HEK293 (cell line): ENCODE data around the gene CARD14.

Experiments
- CTCF ChIA-PET: fragments of 350-600 bp; formaldehyde crosslinking; extraction: SDS; loops from one replicate; lab custom pipeline; 2021; ENCODE audit warnings: antibody characterized with exemption; lab: Yijun Ruan, JAX
- POLR2A ChIA-PET: fragments of 300-600 bp; formaldehyde crosslinking; extraction: SDS; loops from one replicate; lab custom pipeline; 2020; ENCODE audit warnings: antibody characterized with exemption, inconsistent platforms; lab: Yijun Ruan, JAX
- H3K27ac ChIP-seq: fragments of 200-500 bp; sonication (Bioruptor generic); 2 replicates; pipeline ENCODE4 v1.5.1; 2014; ENCODE audit warnings: low read depth, low read length, control low read depth, inconsistent platforms; ENCODE audit errors: extremely low read depth
- H3K36me3 ChIP-seq, 2 experiments: fragments of 200-500 bp in 1 of 2; sonication (Bioruptor generic) in 1 of 2; 1 replicate in 1 of 2; 2 replicates in 1 of 2; pipeline ENCODE4 v1.5.1; 2014 to 2017; ENCODE audit warnings: inconsistent platforms in 2 of 2, low read length in 2 of 2; ENCODE audit not compliant: control insufficient read depth in 2 of 2, insufficient read depth in 1 of 2
- H3K4me1 ChIP-seq: fragments of 200-500 bp; sonication (Bioruptor generic); 2 replicates; pipeline ENCODE4 v1.5.1; 2014; ENCODE audit warnings: mild to moderate bottlenecking, low read length, inconsistent platforms; ENCODE audit not compliant: control insufficient read depth, insufficient read depth
- H3K4me3 ChIP-seq: 2 replicates; pipeline ENCODE4 v1.5.1; 2011; ENCODE audit warnings: low read depth, mild to moderate bottlenecking, control low read depth, low read length, moderate library complexity
- H3K9me3 ChIP-seq: fragments of 200-500 bp; sonication (Bioruptor generic); 2 replicates; pipeline ENCODE4 v1.5.1; 2014; ENCODE audit warnings: low read depth, low read length, inconsistent platforms; ENCODE audit not compliant: control insufficient read depth, insufficient read depth
- KLF16 ChIP-seq: fragments of 450-650 bp; formaldehyde crosslinking; IDR thresholded peaks from 2 replicates; pipeline ENCODE4 v1.5.1; 2017; ENCODE audit warnings: missing biosample characterization, missing genetic modification characterization
- KLF7 ChIP-seq: fragments of 450-650 bp; formaldehyde crosslinking; IDR thresholded peaks from 2 replicates; pipeline ENCODE4 v1.5.1; 2016; ENCODE audit warnings: missing biosample characterization, missing genetic modification characterization, borderline replicate concordance
- MEIS1 ChIP-seq: sonication (generic); formaldehyde crosslinking; IDR thresholded peaks from 2 replicates; pipeline ENCODE4 v1.8.1; 2022; ENCODE audit warnings: missing genetic modification reagents, mild to moderate bottlenecking, borderline replicate concordance
- MYNN ChIP-seq: fragments of 450-650 bp; formaldehyde crosslinking; IDR thresholded peaks from 2 replicates; pipeline ENCODE4 v1.5.1; 2016; ENCODE audit warnings: missing biosample characterization, missing genetic modification characterization, borderline replicate concordance
- OVOL3 ChIP-seq: fragments of 450-650 bp; formaldehyde crosslinking; IDR thresholded peaks from 2 replicates; pipeline ENCODE4 v1.5.1; 2016; ENCODE audit warnings: missing biosample characterization, missing genetic modification characterization
- REST ChIP-seq: fragments of 450-650 bp; formaldehyde crosslinking; IDR thresholded peaks from 2 replicates; pipeline ENCODE4 v1.5.1; 2016; ENCODE audit warnings: missing biosample characterization, missing genetic modification characterization
- TRIM28 ChIP-seq: IDR thresholded peaks from 2 replicates; pipeline ENCODE4 v1.6.1; 2011; ENCODE audit warnings: low read length, control low read depth, borderline replicate concordance
- ZBTB48 ChIP-seq: fragments of 450-650 bp; formaldehyde crosslinking; IDR thresholded peaks from 2 replicates; pipeline ENCODE4 v1.5.1; 2016; ENCODE audit warnings: missing biosample characterization, missing genetic modification characterization
- ZBTB7A ChIP-seq: fragments of 450-650 bp; formaldehyde crosslinking; IDR thresholded peaks from 2 replicates; pipeline ENCODE4 v1.5.1; 2016; ENCODE audit warnings: low read depth, missing biosample characterization, missing genetic modification characterization
- ZNF138 ChIP-seq: fragments of 450-650 bp; formaldehyde crosslinking; IDR thresholded peaks from 2 replicates; pipeline ENCODE4 v1.5.1; 2016; ENCODE audit warnings: missing biosample characterization, missing genetic modification characterization, borderline replicate concordance
- ZNF398 ChIP-seq: fragments of 450-650 bp; formaldehyde crosslinking; IDR thresholded peaks from 2 replicates; pipeline ENCODE4 v1.5.1; 2017; ENCODE audit warnings: missing biosample characterization, missing genetic modification characterization
- ZNF488 ChIP-seq: fragments of 450-650 bp; formaldehyde crosslinking; IDR thresholded peaks from 2 replicates; pipeline ENCODE4 v1.5.1; 2016; ENCODE audit warnings: missing biosample characterization, missing genetic modification characterization
- ZNF501 ChIP-seq: fragments of 450-650 bp; formaldehyde crosslinking; IDR thresholded peaks from 2 replicates; pipeline ENCODE4 v1.5.1; 2016; ENCODE audit warnings: missing biosample characterization, missing genetic modification characterization
- ZNF514 ChIP-seq: fragments of 450-650 bp; formaldehyde crosslinking; IDR thresholded peaks from 2 replicates; pipeline ENCODE4 v1.5.1; 2016; ENCODE audit warnings: missing biosample characterization, missing genetic modification characterization
- ZNF529 ChIP-seq: fragments of 450-650 bp; formaldehyde crosslinking; IDR thresholded peaks from 2 replicates; pipeline ENCODE4 v1.5.1; 2017; ENCODE audit warnings: missing genetic modification characterization, missing biosample characterization; ENCODE audit not compliant: insufficient replicate concordance
- ZNF571 ChIP-seq: fragments of 450-650 bp; formaldehyde crosslinking; IDR thresholded peaks from 2 replicates; pipeline ENCODE4 v1.5.0; 2017; ENCODE audit warnings: missing biosample characterization, missing genetic modification characterization
- ZNF660 ChIP-seq: fragments of 450-650 bp; IDR thresholded peaks from 2 replicates; pipeline ENCODE4 v1.5.1; 2018; ENCODE audit warnings: missing biosample characterization, mild to moderate bottlenecking, missing genetic modification characterization
- ZNF791 ChIP-seq: fragments of 450-650 bp; formaldehyde crosslinking; IDR thresholded peaks from 2 replicates; pipeline ENCODE4 v1.5.1; 2016; ENCODE audit warnings: missing biosample characterization, missing genetic modification characterization
- ZNF837 ChIP-seq: fragments of 450-650 bp; formaldehyde crosslinking; IDR thresholded peaks from 2 replicates; pipeline ENCODE4 v1.5.1; 2016; ENCODE audit warnings: missing biosample characterization, missing genetic modification characterization
- ZSCAN30 ChIP-seq: fragments of 450-650 bp; IDR thresholded peaks from 2 replicates; pipeline ENCODE4 v1.5.1; 2018; ENCODE audit warnings: missing biosample characterization, mild to moderate bottlenecking, missing genetic modification characterization, moderate library complexity
- ZSCAN5A ChIP-seq: fragments of 450-650 bp; formaldehyde crosslinking; IDR thresholded peaks from 2 replicates; pipeline ENCODE4 v1.5.1; 2016; ENCODE audit warnings: missing biosample characterization, missing genetic modification characterization

The CARD14 gene

GRCh38 chr17:80132906-80133625, 36.8 kb upstream of the CARD14 start:
- no peaks in the 10 kb centered on the region for H3K9me3 ChIP-seq
- H3K4me3 ChIP-seq, result no peak overlapping the region
- H3K27ac ChIP-seq, result no peak overlapping the region
- CTCF ChIA-PET, result interaction anchor here (0.7 to 1.9 kb wide), 3 partner anchors 8 to 250 kb away, joined by 3 to 5 read pairs (median 4); no protein-coding TSS in a partner anchor
- POLR2A ChIA-PET, result interaction anchor here (1.4 to 1.6 kb wide), 3 partner anchors 9 to 13 kb away, joined by 4 to 5 read pairs (median 5); no protein-coding TSS in a partner anchor
- no peak for TF ChIP-seq ZNF660 (tag by site-specific recombination)
- no peak for TF ChIP-seq OVOL3 (tag by site-specific recombination)
- no peak for TF ChIP-seq ZNF488
- TF ChIP-seq ZSCAN30 (tag by site-specific recombination), result no peak
- no peak for TF ChIP-seq ZBTB7A (tag by site-specific recombination)
- TF ChIP-seq ZNF791 (tag by site-specific recombination), result no peak
- H3K4me1 ChIP-seq, result no peaks in the 10 kb centered on the region
- peaks cover 55 to 59% of the 10 kb centered on the region in 2 experiments for H3K36me3 ChIP-seq

- peaks cover 60 to 64% of the 10 kb centered on the region in 2 experiments for H3K36me3 ChIP-seq
Measured at GRCh38 chr17:80133626-80133970, 36.2 kb upstream of the CARD14 start.

More at GRCh38 chr17:80133626-80133970, 36.2 kb upstream of the CARD14 start:
- no peak for TF ChIP-seq KLF16 (tag by site-specific recombination)
- TF ChIP-seq MEIS1, result no peak
- TF ChIP-seq ZSCAN30 (tag by site-specific recombination), result no peak
- TF ChIP-seq ZNF501 (tag by site-specific recombination), result no peak
- no peak for TF ChIP-seq REST
- no peak for TF ChIP-seq ZNF398 (tag by site-specific recombination)
- no peak for TF ChIP-seq ZBTB48 (tag by site-specific recombination)
- no peak for TF ChIP-seq ZNF837 (tag by site-specific recombination)
- no peak for TF ChIP-seq MYNN (tag by site-specific recombination)
- no peak for TF ChIP-seq KLF7 (tag by site-specific recombination)
- no peak for TF ChIP-seq TRIM28
- TF ChIP-seq ZSCAN5A (tag by site-specific recombination), result no peak
- no peak for TF ChIP-seq ZNF138
- TF ChIP-seq ZNF514 (tag by site-specific recombination), result no peak
- TF ChIP-seq ZNF571 (tag by site-specific recombination), result no peak
- no peak for TF ChIP-seq ZNF529 (tag by site-specific recombination)
- TF ChIP-seq, all 188 proteins: peak for 0
- no peaks in the 10 kb centered on the region for H3K4me1 ChIP-seq
- H3K9me3 ChIP-seq, result no peaks in the 10 kb centered on the region
- POLR2A ChIA-PET, result interaction anchor here (1.4 to 1.6 kb wide), 2 partner anchors 9 to 13 kb away, joined by 5 read pairs; no protein-coding TSS in a partner anchor
- H3K27ac ChIP-seq, result no peak overlapping the region
- no peak overlapping the region for H3K4me3 ChIP-seq
- CTCF ChIA-PET, result interaction anchor here (1.0 to 1.9 kb wide), 3 partner anchors 9 to 51 kb away, joined by 3 to 5 read pairs (median 4); partner anchors contain the start of gene GAA
